Stimulated activated CD4-positive, alpha-beta T cell treated with anti-CD3 and anti-CD28 coated beads, Interleukin-2, amount 100 ng/mL, for 48 hours (primary cell): ENCODE results near the gene EVL.
"Not testable (repeated sequence)": the region's sequence is repeated elsewhere in the genome, so short reads cannot be mapped to it uniquely, and the experiment has no call there.

Experiments used
- DNase-seq, 2 donors: peaks; one replicate each; pipeline ENCODE4 v3.0.0-alpha.2; 2020

EVL gene

DNA sequence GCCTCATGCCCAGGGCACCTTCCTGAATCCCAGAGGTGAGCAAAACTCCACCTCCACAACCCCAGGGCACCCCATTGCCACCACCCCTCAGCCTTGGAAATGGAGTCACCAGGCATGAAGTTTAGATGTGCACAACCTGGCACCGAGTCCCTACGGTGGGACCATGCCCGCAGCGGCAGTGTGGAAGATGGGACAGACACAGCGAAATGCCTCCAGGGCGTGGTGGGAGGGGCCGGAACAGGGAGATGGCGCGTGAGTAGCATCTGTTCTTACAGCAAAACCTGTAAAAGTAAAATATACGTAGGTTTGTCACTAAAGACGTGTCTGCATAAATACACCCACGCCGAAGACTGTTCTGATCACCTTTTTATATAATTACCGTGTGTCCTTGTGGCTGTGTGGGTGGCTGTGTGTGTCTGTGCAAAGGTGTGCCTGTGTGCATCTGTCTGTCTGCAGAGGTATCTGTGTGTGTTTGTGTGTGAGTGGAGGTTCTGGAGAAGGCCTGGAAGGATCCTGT, 111.6 kb downstream of the EVL start:
- DNase-seq: no peak

DNA sequence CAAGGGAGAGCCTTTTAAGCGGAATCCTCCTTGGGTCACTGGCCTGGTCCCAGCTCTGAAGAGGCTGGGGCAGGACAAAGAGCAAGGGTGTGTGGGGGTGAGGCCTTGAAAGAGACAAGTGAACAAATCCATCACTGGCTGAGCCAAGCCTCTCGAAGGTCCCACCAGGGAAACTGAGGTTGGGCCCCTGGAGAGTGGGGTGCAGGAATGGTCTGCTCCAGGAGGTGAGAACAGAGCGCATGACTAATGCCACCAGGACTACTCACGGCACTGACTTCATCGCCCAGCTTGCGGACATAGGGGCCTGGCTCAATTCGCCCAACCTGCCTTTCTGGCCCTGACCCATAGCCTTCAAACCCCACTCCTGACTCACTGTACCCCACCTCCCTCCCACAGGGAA, 113.5 kb downstream of the EVL start:
- DNase-seq: no peak

DNA sequence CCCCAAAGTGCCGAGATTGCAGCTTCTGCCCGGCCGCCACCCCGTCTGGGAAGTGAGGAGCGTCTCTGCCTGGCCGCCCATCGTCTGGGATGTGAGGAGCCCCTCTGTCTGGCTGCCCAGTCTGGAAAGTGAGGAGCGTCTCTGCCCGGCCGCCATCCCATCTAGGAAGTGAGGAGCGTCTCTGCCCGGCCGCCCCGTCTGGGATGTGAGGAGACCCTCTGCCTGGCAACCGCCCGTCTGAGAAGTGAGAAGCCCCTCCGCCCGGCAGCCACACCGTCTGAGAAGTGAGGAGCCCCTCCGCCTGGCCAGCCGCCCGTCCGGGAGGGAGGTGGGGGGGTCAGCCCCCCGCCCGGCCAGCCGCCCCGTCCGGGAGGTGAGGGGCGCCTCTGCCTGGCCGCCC, 115.4 kb downstream of the EVL start:
- not testable (repeated sequence) for DNase-seq

DNA sequence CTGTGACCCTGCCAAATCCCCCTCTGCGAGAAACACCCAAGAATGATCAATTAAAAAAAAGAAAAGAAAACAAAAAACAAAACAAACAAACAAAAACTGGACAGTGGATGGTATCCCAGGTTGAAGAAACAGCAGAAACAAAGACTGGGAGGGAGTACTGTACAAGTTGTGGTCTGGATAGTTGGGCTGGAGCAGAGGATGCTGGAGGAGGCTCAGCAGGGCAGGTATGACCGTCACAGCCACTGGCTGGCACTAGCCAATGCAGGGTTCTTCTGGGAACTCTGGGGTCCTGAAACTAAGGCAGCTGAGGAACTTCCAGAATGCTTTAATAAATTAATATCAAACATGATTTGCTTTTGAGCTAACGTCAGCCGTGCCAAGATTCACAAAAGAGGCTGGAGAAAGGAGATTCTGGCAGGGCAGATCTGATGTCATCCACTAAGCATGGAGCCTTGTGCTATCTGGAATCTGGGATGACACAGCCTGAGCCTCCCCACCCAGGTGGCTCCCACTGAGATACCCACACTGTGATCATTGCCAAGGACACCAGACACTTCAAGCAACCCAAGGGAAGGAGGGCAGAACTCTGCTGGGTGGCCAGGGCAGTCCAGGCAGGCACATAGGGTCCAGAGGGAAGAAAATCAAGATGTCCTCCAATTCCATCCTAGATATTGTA, 116.8 kb downstream of the EVL start:
- not testable (repeated sequence) for DNase-seq

DNA sequence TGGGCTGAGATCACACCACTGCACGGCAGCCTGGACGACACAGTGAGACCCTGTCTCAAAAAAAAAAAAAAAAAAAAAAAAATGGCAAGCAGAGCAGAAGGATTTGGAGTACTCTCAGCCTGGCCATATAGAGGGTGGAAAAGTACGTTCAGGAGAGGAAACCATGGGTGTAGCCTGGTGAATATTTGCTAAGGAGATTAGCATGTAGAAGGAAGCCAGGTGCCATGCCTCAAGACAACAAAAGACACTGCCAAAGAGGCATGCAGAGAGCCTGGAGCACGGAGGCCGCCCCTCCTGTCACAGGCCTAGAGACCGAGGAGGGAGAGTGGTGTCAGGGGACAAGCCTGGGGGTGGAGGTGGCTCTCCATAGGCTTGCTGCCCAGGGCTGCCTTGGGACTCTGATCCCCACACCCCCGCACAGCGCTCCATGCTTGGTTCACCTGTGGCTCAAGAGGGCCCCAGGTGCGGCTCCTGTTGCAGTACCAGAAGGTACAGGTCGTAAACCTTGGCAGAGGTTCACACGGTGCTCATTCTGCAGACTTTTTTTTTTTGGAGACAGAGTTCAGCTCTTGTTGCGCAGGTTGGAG, 122.1 kb downstream of the EVL start:
- no peak for DNase-seq

DNA sequence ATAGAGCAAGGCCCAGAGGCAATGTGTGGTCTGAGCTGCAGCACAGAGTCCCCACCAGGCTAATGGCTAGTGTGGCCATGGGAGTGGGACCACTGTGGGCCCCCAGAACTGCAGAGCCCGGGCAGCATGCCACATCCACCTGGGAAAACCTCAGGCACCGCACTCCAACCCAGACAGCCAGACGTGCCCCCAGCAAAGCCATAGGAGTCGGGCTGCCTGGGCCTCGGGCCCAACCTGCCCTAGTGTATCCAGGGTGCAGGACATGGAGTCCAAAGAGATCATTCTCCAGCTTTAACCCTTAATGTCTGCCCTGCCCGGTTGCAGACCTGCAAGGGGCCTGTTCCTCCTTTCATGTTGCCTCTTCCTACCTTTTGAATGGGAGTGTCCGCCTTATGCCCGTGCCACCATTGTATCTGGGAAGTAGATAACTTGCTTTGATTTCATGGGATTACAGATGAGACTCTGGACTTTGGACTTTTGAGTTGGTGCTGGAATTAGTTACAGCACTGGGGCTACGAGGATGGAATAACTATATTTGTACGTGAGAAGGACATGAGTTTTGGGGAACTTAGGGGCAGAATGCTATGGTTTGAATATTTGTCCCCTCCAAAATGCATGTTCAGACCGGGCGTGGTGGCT, 123.3 kb downstream of the EVL start:
- DNase-seq: no peak

DNA sequence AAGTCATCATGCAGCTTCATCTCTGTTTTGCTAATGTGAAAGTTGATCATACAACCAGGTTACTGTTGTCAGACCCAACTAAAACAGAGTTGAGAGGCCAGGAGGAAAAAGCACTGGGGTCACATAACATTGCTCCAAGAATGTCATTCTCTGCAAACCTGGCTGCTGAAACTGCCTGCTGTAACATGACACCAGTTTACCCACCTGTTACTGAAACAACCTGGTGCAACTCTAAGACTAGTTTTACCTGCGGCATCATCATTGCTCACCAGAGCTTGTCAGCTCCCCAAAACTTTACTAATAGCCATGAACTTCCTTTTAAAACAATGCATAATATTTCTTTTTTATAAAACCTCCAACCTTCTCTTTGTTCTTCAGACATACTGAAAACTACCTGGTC, 124.9 kb downstream of the EVL start:
- no peak for DNase-seq

DNA sequence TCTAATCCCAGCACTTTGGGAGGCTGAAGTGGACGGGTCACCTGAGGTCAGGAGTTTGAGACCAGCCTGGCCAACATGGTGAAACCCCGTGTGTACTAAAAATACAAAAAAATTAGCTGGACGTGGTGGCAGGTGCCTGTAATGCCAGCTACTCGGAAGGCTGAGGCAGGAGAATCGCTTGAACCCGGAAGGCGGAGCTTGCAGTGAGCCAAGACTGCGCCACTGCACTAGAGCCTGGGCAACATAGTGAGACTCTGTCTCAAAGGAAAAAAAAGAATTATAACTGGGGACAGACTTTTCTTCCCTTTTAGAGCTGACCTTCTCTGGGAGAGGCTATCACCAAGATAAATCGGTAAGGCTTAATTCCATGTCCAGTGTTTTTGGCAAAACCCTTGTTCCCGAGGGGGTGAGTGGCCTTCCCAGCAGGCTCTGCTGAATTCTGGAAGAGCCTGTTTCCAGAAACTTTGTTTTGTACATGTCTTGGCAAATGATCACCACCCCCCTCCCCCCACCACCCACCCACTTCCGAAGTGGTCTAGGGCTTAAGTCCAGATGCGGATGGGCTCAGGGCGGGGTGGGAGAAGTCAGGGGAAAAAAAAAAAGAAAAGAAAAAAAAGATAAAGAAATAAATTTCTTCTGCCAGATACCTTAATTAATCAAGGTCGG, 126.5 kb downstream of the EVL start:
- DNase-seq: no peak

DNA sequence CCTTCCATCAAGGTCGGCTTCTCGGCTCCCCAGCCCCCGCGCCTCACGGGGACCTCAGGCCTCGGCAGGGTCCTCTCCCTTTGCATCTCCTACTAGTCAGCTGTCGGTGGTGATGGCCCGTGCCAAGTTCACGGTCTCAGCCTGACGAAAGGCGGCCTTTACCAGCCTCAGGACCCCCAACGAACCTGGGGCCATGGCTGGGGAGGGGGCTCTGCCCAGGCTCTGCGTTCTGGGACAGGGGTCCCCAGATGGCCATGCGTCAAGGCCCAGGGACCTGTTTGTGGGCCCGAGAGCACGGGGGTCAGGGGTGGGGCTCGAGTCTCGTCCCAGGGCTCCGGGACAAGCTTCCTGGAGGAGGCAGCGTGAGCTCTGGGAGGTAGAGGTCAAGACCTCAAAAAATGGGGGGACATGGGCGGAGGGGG, 127.0 kb downstream of the EVL start:
- peak in 1 of 2 donors; percentile 18 for DNase-seq

DNA sequence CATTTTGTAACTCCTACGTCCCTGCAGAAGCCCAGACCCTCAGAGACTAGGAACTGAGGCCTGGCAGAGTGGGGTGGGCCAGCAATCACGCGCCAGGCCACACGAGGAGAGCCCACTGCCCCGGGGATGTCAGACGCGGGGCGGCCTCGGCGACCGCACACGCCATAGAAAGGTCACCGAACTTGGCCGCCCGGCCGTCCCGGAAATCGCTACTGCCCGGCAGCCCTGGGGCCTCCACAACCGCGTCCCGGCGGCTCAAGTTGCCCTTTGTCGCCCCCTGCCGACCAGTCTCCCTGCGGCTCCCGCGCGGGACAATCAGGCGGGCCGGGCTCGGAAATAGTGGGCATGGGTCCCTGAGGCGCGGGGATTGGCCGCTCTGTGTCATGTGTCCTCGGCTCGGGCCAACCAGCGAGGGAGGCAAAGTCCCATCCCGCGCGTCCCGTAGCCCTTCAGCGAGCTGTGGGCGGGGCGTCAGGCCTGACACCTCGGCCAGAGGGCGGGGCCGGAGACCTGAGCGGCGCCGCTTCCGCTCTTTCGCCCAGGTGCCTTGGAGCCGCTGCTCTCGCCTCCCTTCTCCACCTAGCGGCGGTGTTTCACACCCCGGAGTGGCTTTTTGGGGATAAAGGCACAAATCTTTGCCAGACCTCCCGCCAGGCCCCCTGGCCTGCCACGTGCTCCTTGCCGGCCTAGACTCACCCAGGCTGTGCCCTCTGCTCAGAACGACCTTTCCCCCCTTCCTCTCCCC, 127.6 kb downstream of the EVL start:
- DNase-seq: peak; percentile 99 to 100
